Cardiac muscle cell (in vitro differentiated cells and primary cell): ENCODE results near the gene S100A8. TPM values are rescaled to one million over a fixed set of nuclear protein-coding genes. Genes with fewer than 3 reads are reported as not detected.

Experiments used
- DNase-seq, 2 donors: peaks; one replicate each; pipeline versions ENCODE4 v3.0.0 to v3.0.0-alpha.2; 2010 to 2017; ENCODE audit warnings: low read depth in 1 of 2, low spot score in 1 of 2
- H3K27ac ChIP-seq: fragments of 200-600 bp; sonication (generic); 2 replicates; pipeline ENCODE4 v1.5.1; 2016
- H3K27me3 ChIP-seq: fragments of 200-600 bp; sonication (generic); 2 replicates; pipeline ENCODE4 v1.6.0; 2016; ENCODE audit warnings: control low read depth
- H3K36me3 ChIP-seq: fragments of 200-600 bp; sonication (generic); 2 replicates; pipeline ENCODE4 v1.5.1; 2016; ENCODE audit warnings: control low read depth
- H3K4me1 ChIP-seq: fragments of 200-600 bp; sonication (generic); 2 replicates; pipeline ENCODE4 v1.8.1; 2017; ENCODE audit warnings: low read depth, mild to moderate bottlenecking, mixed run types
- H3K4me3 ChIP-seq: fragments of 200-600 bp; sonication (generic); 2 replicates; pipeline ENCODE4 v1.5.1; 2016; ENCODE audit warnings: mild to moderate bottlenecking
- H3K9me3 ChIP-seq: fragments of 200-600 bp; sonication (generic); 2 replicates; pipeline ENCODE4 v1.5.1; 2017; ENCODE audit warnings: low read depth, mild to moderate bottlenecking, control low read depth
- polyA plus RNA-seq: library from polyadenylated mRNA; unstranded; fragments of >200 nt; fragmentation: Nextera tagmentation; extraction: Ambion mirVana; gene quantifications from 2 replicates; pipeline ENCODE4 v1.2.1, GENCODE V29; 2016
- total RNA-seq: library from RNA; depleted of rRNA; stranded (reverse); fragments of >200 nt; gene quantifications from 2 replicates; pipeline ENCODE4 v1.2.3, GENCODE V29; 2016
- TF ChIP-seq, protein P1 (sequence below): IDR thresholded peaks from 2 replicates; pipeline ENCODE4 v1.5.1; 2012; ENCODE audit warnings: low read depth, mild to moderate bottlenecking, low read length

S100A8 gene
- total and polyA plus RNA-seq, 2 experiments from 2014 or later, result 4.4 TPM; not detected in 1

DNA sequence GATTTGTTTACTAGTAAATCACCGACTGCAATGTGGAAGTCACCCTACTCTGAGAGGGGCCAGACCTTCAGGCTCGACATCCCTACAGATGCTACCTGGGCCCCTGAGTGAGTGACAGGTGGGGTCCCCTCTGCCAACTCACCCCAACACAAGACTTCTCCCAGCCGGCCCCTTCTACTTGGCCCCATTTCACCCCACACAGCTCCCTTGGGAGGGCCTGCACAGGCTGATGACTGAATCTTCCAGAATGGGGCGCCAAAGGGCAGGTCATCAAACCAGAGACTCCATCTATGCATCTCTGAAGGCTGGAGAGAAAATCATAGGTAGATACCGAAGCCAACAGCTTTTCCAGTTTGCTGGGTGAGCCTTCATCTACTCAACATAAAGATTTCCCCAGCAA lies 9.4 kb upstream of the S100A8 start:
- H3K27ac ChIP-seq, result no peak overlapping the region
- no peaks in the 10 kb centered on the region for H3K36me3 ChIP-seq
- TF ChIP-seq, protein P1, sequence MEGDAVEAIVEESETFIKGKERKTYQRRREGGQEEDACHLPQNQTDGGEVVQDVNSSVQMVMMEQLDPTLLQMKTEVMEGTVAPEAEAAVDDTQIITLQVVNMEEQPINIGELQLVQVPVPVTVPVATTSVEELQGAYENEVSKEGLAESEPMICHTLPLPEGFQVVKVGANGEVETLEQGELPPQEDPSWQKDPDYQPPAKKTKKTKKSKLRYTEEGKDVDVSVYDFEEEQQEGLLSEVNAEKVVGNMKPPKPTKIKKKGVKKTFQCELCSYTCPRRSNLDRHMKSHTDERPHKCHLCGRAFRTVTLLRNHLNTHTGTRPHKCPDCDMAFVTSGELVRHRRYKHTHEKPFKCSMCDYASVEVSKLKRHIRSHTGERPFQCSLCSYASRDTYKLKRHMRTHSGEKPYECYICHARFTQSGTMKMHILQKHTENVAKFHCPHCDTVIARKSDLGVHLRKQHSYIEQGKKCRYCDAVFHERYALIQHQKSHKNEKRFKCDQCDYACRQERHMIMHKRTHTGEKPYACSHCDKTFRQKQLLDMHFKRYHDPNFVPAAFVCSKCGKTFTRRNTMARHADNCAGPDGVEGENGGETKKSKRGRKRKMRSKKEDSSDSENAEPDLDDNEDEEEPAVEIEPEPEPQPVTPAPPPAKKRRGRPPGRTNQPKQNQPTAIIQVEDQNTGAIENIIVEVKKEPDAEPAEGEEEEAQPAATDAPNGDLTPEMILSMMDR, result peak; percentile 21
- no peaks in the 10 kb centered on the region for H3K9me3 ChIP-seq
- H3K4me1 ChIP-seq, result peaks cover 3% of the 10 kb centered on the region
- DNase-seq, result peak in 1 of 2 donors; percentile 6
- H3K4me3 ChIP-seq, result no peak overlapping the region
- no peaks in the 10 kb centered on the region for H3K27me3 ChIP-seq

DNA sequence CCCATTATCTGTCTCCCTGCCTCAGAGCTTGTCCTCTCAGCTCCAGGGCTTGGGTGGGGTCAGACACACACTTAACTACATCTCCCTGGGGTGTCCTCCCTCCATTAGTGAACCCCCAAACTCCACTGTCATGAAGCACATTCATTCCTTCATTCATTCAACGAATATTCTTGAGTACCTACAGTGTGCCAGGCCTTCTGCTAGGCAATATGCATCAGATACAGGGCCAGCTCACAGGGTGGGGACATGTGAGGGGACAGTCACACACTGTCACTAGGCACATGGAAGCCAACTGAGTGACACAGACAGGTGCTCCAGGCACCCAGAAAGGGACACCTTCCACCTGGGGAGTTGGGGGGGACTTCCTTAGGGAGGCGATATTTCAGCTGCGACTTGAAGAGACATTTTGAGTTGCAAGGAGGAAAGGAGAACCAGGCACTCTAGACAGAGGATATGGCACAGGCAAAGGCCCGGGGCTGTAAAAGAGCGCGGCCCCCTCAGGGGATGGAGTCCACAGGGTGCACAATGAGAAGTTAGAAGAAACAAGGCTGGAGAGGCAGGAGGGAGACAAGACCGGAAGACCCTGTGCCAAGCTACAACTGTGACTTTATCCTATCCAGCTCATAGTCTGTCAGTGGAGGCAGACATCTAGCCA lies 8.7 kb upstream of the S100A8 start:
- H3K4me3 ChIP-seq, result no peak overlapping the region
- TF ChIP-seq, protein P1, result no peak
- H3K27me3 ChIP-seq, result no peaks in the 10 kb centered on the region
- no peaks in the 10 kb centered on the region for H3K9me3 ChIP-seq
- no peak overlapping the region for H3K27ac ChIP-seq
- peaks cover 3% of the 10 kb centered on the region for H3K4me1 ChIP-seq
- DNase-seq, result no peak
- no peaks in the 10 kb centered on the region for H3K36me3 ChIP-seq

DNA sequence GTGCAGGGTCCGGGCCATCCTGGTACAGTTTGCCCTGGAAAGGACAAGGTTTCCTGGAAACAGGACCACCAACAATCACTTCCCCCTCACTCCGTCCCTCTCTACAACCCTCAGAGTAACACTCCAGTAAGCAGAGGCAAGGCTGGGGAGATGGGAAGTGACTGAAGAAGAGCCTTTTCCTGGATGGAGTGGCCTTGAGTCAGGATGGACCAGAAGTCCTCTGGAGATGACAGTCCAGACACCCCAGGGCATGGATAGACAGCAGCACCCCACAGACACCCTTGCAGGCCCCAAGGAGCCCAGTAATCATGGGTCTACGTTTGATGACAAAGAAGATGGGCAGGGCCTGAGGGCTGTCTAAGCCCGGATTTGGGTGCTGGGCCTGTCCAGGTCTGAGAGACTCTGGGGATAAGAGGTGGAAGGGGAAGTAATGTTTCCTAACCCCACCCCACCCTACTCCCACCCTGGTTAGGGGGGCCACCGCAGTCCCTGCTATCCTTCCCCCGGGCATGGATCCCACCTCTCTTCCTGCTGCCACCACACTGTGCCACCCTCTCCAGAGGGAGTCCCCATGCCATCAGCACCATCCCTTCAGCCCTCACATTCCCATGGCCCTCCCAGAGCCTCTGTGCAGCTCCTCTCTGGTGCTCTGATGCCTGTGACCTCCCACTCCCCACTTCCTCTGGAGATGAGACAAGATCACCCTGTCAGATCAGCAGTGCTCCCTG lies 7.2 kb upstream of the S100A8 start:
- Histone ChIP-seq H3K4me1 (peaks cover 3% of the 10 kb centered on the region), H3K27me3 (no peaks in the 10 kb centered on the region), H3K9me3 (no peaks in the 10 kb centered on the region), H3K27ac (no peak overlapping the region), H3K4me3 (no peak overlapping the region), H3K36me3 (no peaks in the 10 kb centered on the region)
- TF ChIP-seq, protein P1, result no peak
- DNase-seq, result no peak

DNA sequence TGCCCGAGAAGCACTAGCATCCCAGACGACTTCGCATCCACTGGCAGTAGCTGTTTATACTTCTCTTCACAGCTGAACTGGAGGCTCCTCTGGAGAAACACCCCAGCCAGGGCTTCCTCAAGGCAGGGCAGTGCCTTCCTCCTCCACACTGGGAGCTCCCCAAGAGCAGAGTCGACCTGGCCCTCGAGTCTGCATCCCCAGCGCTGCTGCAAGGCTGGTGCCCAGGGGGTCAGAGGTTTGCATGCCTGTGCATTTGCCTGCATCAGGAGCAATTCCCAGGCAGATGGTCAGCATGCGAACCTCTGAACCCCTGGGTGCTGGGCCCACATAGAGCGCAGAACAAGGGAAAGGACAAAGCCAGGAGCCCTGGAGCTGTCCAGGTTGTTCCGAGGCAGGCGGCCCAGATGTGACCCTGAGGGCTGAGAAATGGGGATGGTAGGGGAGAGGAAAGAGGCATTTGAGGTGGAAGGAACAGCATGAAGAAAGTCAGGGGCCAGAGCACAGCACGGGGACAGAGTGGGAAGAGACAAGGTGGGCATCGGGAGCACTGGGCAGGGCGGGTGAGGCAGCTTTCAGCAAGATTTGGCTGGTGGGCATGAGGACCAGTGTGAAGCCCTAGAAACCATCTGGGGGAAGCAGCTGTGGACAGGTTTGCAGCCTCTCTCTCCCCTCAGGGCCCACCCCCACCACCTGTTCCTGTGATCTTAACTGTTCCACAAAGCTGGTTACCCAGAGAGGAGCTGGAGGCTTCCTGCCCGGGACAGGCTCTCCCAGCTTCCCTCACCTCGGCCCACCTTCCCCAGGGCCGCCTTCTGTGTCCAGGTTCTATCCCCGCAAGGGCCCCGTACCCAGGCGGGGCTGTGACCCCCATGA lies 6.4 kb upstream of the S100A8 start:
- Histone ChIP-seq H3K36me3 (no peaks in the 10 kb centered on the region), H3K9me3 (no peaks in the 10 kb centered on the region), H3K4me3 (no peak overlapping the region), H3K27me3 (peaks cover 3% of the 10 kb centered on the region), H3K4me1 (peaks cover 3% of the 10 kb centered on the region), H3K27ac (no peak overlapping the region)
- DNase-seq, result no peak
- TF ChIP-seq, protein P1, result no peak

DNA sequence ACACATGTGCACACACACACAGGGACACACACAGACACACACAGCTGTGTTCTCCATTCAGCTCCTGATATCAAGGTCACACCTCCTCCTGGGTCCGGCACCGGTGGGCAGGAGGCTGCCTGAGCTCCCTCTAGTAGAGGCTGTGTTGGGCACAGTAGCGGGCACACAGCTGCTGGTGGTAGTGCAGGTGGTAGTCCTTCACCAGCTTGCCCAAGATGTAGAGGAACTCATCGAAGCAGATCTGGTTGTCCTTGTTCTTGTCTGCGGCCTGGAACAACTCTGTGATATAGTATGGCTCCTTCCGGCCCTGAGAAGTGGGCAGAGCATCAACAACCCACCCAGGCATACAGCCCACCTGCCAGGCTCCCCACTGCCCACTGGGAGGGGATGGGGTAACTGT lies 5.6 kb upstream of the S100A8 start:
- Histone ChIP-seq H3K27me3 (peaks cover 3% of the 10 kb centered on the region), H3K36me3 (no peaks in the 10 kb centered on the region), H3K4me1 (no peaks in the 10 kb centered on the region), H3K27ac (no peak overlapping the region), H3K4me3 (no peak overlapping the region), H3K9me3 (no peaks in the 10 kb centered on the region)
- DNase-seq, result no peak
- TF ChIP-seq, protein P1, result no peak
